Measurements from ENCODE around the gene PLAC1.

- TF ChIP-seq NCOA2 (CRISPR knock-in tag; IDR thresholded peaks at IDR 0.05): no peak
- TF ChIP-seq SP1 (IDR thresholded peaks at IDR 0.05): no peak
- TF ChIP-seq SP1 (CRISPR knock-in tag; IDR thresholded peaks at IDR 0.05): no peak
- TF ChIP-seq PBX3 (CRISPR knock-in tag; IDR thresholded peaks at IDR 0.05; ENCODE audit: borderline replicate concordance): no peak
- TF ChIP-seq GTF2F1 (IDR thresholded peaks at IDR 0.05; ENCODE audit: low read length): no peak
- no peak for TF ChIP-seq ZNF660 (CRISPR knock-in tag; IDR thresholded peaks at IDR 0.05; ENCODE audit: borderline replicate concordance, low read depth)
- TF ChIP-seq MEF2D (CRISPR knock-in tag; IDR thresholded peaks at IDR 0.05): no peak
- TF ChIP-seq FUBP1 (CRISPR knock-in tag; IDR thresholded peaks at IDR 0.05; ENCODE audit: borderline replicate concordance): no peak
- no peak for TF ChIP-seq SALL2 (CRISPR knock-in tag; IDR thresholded peaks at IDR 0.05)
- TF ChIP-seq HNF1A (IDR thresholded peaks at IDR 0.05; ENCODE audit: low read depth): no peak
- no peak for TF ChIP-seq HNF1A (CRISPR knock-in tag; IDR thresholded peaks at IDR 0.05; ENCODE audit: borderline replicate concordance)
- no peak for TF ChIP-seq ZNF274 (CRISPR knock-in tag; IDR thresholded peaks at IDR 0.05)
- TF ChIP-seq ZFP1 (CRISPR knock-in tag; IDR thresholded peaks at IDR 0.05): no peak
- TF ChIP-seq NAIF1 (CRISPR knock-in tag; IDR thresholded peaks at IDR 0.05; ENCODE audit: borderline replicate concordance): no peak
Measured at GRCh38 chrX:134529481-134529880, 128.8 kb downstream of the PLAC1 start.

Measured in HepG2 (cell line).